K562 (cell line): ENCODE measurements around the gene CTSS. TPM values are rescaled to one million over a fixed set of nuclear protein-coding genes. Genes with fewer than 3 reads are reported as not detected.

Experiments
- ATAC-seq: fragments of 200-7000 bp; cut with Tn5 transposase; 3 replicates; pipeline ENCODE4 v1.9.1; 2020; ENCODE audit warnings: moderate library complexity
- BruUV-seq: library from RNA; stranded (reverse); fragments of 400-500 nt; replicated peaks from 2 replicates; lab custom pipeline; 2021; lab: Mats Ljungman, UMichigan
- CTCF ChIA-PET: fragments of 300-600 bp; formaldehyde crosslinking; extraction: SDS; loops from one replicate; lab custom pipeline; 2021; ENCODE audit warnings: low intra/inter-chr PET ratio; lab: Yijun Ruan, JAX
- POLR2A ChIA-PET: fragments of 300-600, 350-650 bp; sonication (Branson Sonifier 250); formaldehyde crosslinking; extraction: SDS; loops from one replicate; lab custom pipeline; 2021; ENCODE audit warnings: antibody characterized with exemption, inconsistent platforms; lab: Yijun Ruan, JAX
- DNase-seq, 4 experiments: peaks; one replicate each; pipeline versions ENCODE4 v3.0.0 to v3.0.0-alpha.2; 2011 to 2018; ENCODE audit warnings: low spot score in 3 of 4, mixed read lengths in 3 of 4; ENCODE audit errors: extremely low read depth in 1 of 4
- FAIRE-seq: peaks from 2 replicates; lab custom pipeline; 2011; peaks lifted over from hg19 to GRCh38; lab: Jason Lieb, UNC
- H2AFZ ChIP-seq: 2 replicates; pipeline ENCODE4 v1.6.0; 2011; ENCODE audit warnings: low read depth, low read length, control low read depth, inconsistent platforms
- H3K27ac ChIP-seq: fragments of 200-600 bp; 3 replicates; pipeline ENCODE4 v1.8.0; 2011; ENCODE audit warnings: low read depth, mild to moderate bottlenecking, control low read depth, inconsistent platforms, low read length, moderate library complexity, mixed read lengths; ENCODE audit errors: extremely low read depth
- H3K27me3 ChIP-seq, 2 experiments: fragments of 300-600 bp in 1 of 2; 2 replicates in 1 of 2; 3 replicates in 1 of 2; pipeline versions ENCODE4 v1.6.0 to v1.8.0; 2011; ENCODE audit warnings: inconsistent platforms in 2 of 2, low read length in 2 of 2, mild to moderate bottlenecking in 1 of 2, mixed read lengths in 1 of 2, moderate library complexity in 1 of 2; ENCODE audit not compliant: control insufficient read depth in 2 of 2, insufficient read depth in 2 of 2
- H3K36me3 ChIP-seq: fragments of 300-600 bp; 3 replicates; pipeline ENCODE4 v1.8.0; 2011; ENCODE audit warnings: mild to moderate bottlenecking, low read length, inconsistent platforms; ENCODE audit not compliant: control insufficient read depth, insufficient read depth
- H3K4me1 ChIP-seq, 2 experiments: fragments of 200-600 bp in 1 of 2; replicated peaks in 1 of 2; 2 replicates in 1 of 2; 3 replicates in 1 of 2; pipeline versions ENCODE4 v1.5.1 to v1.8.0; 2011; ENCODE audit warnings: inconsistent platforms in 2 of 2, low read length in 2 of 2, mild to moderate bottlenecking in 1 of 2, mixed read lengths in 1 of 2, moderate library complexity in 1 of 2; ENCODE audit not compliant: control insufficient read depth in 2 of 2, insufficient read depth in 2 of 2
- H3K4me2 ChIP-seq: 2 replicates; pipeline ENCODE4 v1.6.1; 2011; ENCODE audit warnings: low read length, control low read depth, inconsistent platforms, mixed read lengths; ENCODE audit not compliant: insufficient read depth
- H3K4me3 ChIP-seq: fragments of 200-600 bp; sonication (generic), shearing (Covaris generic); 2 replicates; pipeline ENCODE4 v1.5.1; 2016; ENCODE audit warnings: control low read depth, inconsistent platforms
- H3K79me2 ChIP-seq: fragments of 200-600 bp; 3 replicates; pipeline ENCODE4 v1.8.0; 2011; ENCODE audit warnings: low read length, inconsistent platforms; ENCODE audit not compliant: control insufficient read depth, insufficient read depth
- H3K9ac ChIP-seq, 2 experiments: 2 replicates each; pipeline versions ENCODE4 v1.6.0 to v1.6.1; 2011; ENCODE audit warnings: low read depth in 2 of 2, low read length in 2 of 2, control low read depth in 1 of 2, inconsistent platforms in 1 of 2, mild to moderate bottlenecking in 1 of 2, mixed read lengths in 1 of 2; ENCODE audit not compliant: insufficient read depth in 1 of 2
- H3K9me1 ChIP-seq: one replicate; pipeline ENCODE4 v1.6.0; 2011; ENCODE audit warnings: inconsistent platforms, mild to moderate bottlenecking, low read length, moderate library complexity; ENCODE audit not compliant: control insufficient read depth, insufficient read depth
- H3K9me3 ChIP-seq: replicated peaks from 2 replicates; pipeline ENCODE4 v1.5.1; 2011; ENCODE audit warnings: low read depth, low read length, inconsistent platforms; ENCODE audit not compliant: control insufficient read depth, insufficient read depth
- H4K20me1 ChIP-seq: replicated peaks from 2 replicates; pipeline ENCODE4 v1.6.1; 2011; ENCODE audit warnings: low read length, inconsistent platforms, mixed read lengths; ENCODE audit not compliant: control insufficient read depth, insufficient read depth
- ARNT ChIP-seq, 2 experiments: fragments of 450-650 bp; IDR thresholded peaks; 2 replicates each; pipeline ENCODE4 v1.6.1; 2016; ENCODE audit warnings: mild to moderate bottlenecking in 1 of 2
- ELK1 ChIP-seq: sonication (generic); formaldehyde crosslinking; IDR thresholded peaks from 2 replicates; pipeline ENCODE4 v1.8.1; 2022; ENCODE audit warnings: missing genetic modification reagents
- EP400 ChIP-seq: fragments of 450-650 bp; IDR thresholded peaks from 2 replicates; pipeline ENCODE4 v1.6.1; 2017; ENCODE audit warnings: antibody characterized with exemption, mild to moderate bottlenecking, moderate library complexity
- EZH2 ChIP-seq: IDR thresholded peaks from 2 replicates; pipeline ENCODE4 v1.6.1; 2012; ENCODE audit warnings: low read depth, mild to moderate bottlenecking, inconsistent platforms, low read length, borderline replicate concordance
- FIP1L1 ChIP-seq: fragments of 200-400 bp; formaldehyde crosslinking; IDR thresholded peaks from 2 replicates; pipeline ENCODE4 v1.6.1; 2018; ENCODE audit warnings: mild to moderate bottlenecking, low read depth, low read length; ENCODE audit not compliant: poor library complexity, severe bottlenecking
- GATA2 ChIP-seq: sonication (generic); formaldehyde crosslinking; IDR thresholded peaks from 2 replicates; pipeline ENCODE4 v1.4.0; 2020; ENCODE audit warnings: mild to moderate bottlenecking, missing genetic modification reagents
- ILF3 ChIP-seq: fragments of 450-650 bp; IDR thresholded peaks from 2 replicates; pipeline ENCODE4 v1.6.1; 2018; ENCODE audit warnings: antibody characterized with exemption, mild to moderate bottlenecking, moderate library complexity, borderline replicate concordance
- KAT8 ChIP-seq: fragments of 450-650 bp; IDR thresholded peaks from 2 replicates; pipeline ENCODE4 v1.6.1; 2016; ENCODE audit warnings: low read depth, mild to moderate bottlenecking
- KLF13 ChIP-seq: fragments of 450-650 bp; IDR thresholded peaks from 2 replicates; pipeline ENCODE4 v1.6.1; 2016; ENCODE audit warnings: missing genetic modification characterization, low read depth, mild to moderate bottlenecking, missing compliant biosample characterization, moderate library complexity, borderline replicate concordance
- MYC ChIP-seq, 2 experiments: fragments of 250-450 bp in 1 of 2; sonication (Bioruptor Pico) in 1 of 2; IDR thresholded peaks; 2 replicates each; pipeline versions ENCODE4 v1.5.1 to v1.6.1; 2012 to 2021; ENCODE audit warnings: low read depth in 2 of 2, borderline replicate concordance in 1 of 2, improper control_type of control experiment in 1 of 2, low read length in 1 of 2, mild to moderate bottlenecking in 1 of 2, moderate library complexity in 1 of 2
- NFYB ChIP-seq: IDR thresholded peaks from 2 replicates; pipeline ENCODE4 v1.6.1; 2011; ENCODE audit warnings: mild to moderate bottlenecking, moderate library complexity; ENCODE audit not compliant: insufficient read length; ENCODE audit errors: extremely low read depth
- POLR2B ChIP-seq: fragments of 450-650 bp; IDR thresholded peaks from 2 replicates; pipeline ENCODE4 v1.6.1; 2018; ENCODE audit warnings: low read depth; ENCODE audit not compliant: partially characterized antibody
- PTRF ChIP-seq: fragments of 450-650 bp; IDR thresholded peaks from 2 replicates; pipeline ENCODE4 v1.6.1; 2016; ENCODE audit warnings: mild to moderate bottlenecking, missing genetic modification characterization, missing compliant biosample characterization
- RBM25 ChIP-seq: fragments of 200-400 bp; formaldehyde crosslinking; IDR thresholded peaks from 2 replicates; pipeline ENCODE4 v1.6.1; 2018; ENCODE audit warnings: low read length, low read depth, moderate library complexity; ENCODE audit not compliant: severe bottlenecking
- SREBF2 ChIP-seq: sonication (generic); formaldehyde crosslinking; IDR thresholded peaks from 2 replicates; pipeline ENCODE4 v1.4.0; 2020; ENCODE audit warnings: mild to moderate bottlenecking, missing genetic modification reagents
- TBL1XR1 ChIP-seq, 2 experiments: IDR thresholded peaks; 2 replicates each; pipeline ENCODE4 v1.6.1; 2012; ENCODE audit warnings: improper control_type of control experiment in 2 of 2, low read length in 2 of 2, mild to moderate bottlenecking in 1 of 2
- ZNF561 ChIP-seq: fragments of 450-650 bp; formaldehyde crosslinking; conservative IDR thresholded peaks from 2 replicates; pipeline ENCODE4 v1.4.0; 2020; ENCODE audit warnings: mild to moderate bottlenecking, moderate library complexity
- ZNF780A ChIP-seq: fragments of 250-450 bp; sonication (Bioruptor Pico); IDR thresholded peaks from 2 replicates; pipeline ENCODE4 v1.5.0; 2021; ENCODE audit warnings: mild to moderate bottlenecking
- WGBS: fragments of 100-300 bp; shearing (Covaris generic); methylation state at CpG from one replicate; pipeline ENCODE4 v1.1.6; 2016; ENCODE audit warnings: low coverage, mixed read lengths; ENCODE audit not compliant: insufficient coverage; ENCODE audit errors: missing lambda C conversion rate; 5-methylcytosine and 5-hydroxymethylcytosine counted together
- in situ Hi-C: fragments of 300-500 bp; cut with MboI; formaldehyde crosslinking; loops from 4 replicates; pipeline ENCODE4 v1.15.0; 2018; ENCODE audit warnings: inconsistent platforms, mixed read lengths
- intact Hi-C: fragments of 100-400 bp; cut with micrococcal nuclease; formaldehyde crosslinking; loops from 2 replicates; pipeline ENCODE4 v1.14.2; 2022
- polyA plus RNA-seq, 8 experiments: library from polyadenylated mRNA; depleted of rRNA in 4 of 8; stranded (reverse) in 5 of 8; unstranded in 3 of 8; fragments of >200 nt; fragmentation: Nextera tagmentation in 2 of 8; fragmentation: Illumina TruSeq in 1 of 8; extraction: Ambion mirVana in 2 of 8; extraction: Trizol in 1 of 8; gene quantifications; 2 replicates each; pipeline versions ENCODE4 v1.2.1 to v1.2.3, GENCODE V29; 2011 to 2014; ENCODE audit warnings: inconsistent platforms in 1 of 8, missing spikeins in 1 of 8
- total RNA-seq, 7 experiments: library from RNA; depleted of rRNA in 6 of 7; stranded (reverse); fragments of >200 nt in 6 of 7; fragmentation: Illumina TruSeq in 2 of 7; extraction: Trizol in 2 of 7; gene quantifications; 2 replicates each; pipeline versions ENCODE4 v1.2.1 to v1.2.3, GENCODE V29; 2011 to 2021; ENCODE audit warnings: low replicate concordance in 1 of 7
- TF ChIP-seq, protein P1 (sequence below): sonication (generic); formaldehyde crosslinking; IDR thresholded peaks from 2 replicates; pipeline ENCODE4 v1.8.0; 2022; ENCODE audit warnings: mild to moderate bottlenecking, missing genetic modification reagents

Gene CTSS
- total and polyA plus RNA-seq, 9 of the 15 experiments (the other 6 are each of a cell fraction or from before 2014, with no cell fraction given): 8.6 to 24.9 (median 10.3) TPM

- TF ChIP-seq ZNF780A (CRISPR knock-in tag): no peak
- TF ChIP-seq GATA2 (CRISPR knock-in tag): no peak
- no peak for TF ChIP-seq POLR2B
Measured at GRCh38 chr1:150753416-150753815, 12.2 kb downstream of the CTSS start (continued).

DNA sequence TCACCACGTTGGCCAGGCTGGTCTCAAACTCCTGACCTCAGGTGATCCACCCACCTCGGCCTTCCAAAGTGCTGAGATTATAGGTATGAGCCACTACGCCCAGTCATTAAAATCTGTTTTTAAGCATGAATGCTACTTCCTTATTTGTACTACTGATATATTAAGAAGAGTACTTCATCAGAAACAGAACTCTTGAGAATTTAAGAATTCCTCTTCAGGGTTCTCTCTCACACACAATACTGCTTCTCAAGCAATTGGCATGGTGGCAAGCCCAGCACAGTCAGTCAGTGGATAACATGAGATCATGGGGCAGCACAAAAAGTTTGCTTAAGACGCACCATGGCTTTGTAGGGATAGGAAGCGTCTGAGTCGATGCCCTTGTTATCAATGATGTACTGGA, 14.1 kb downstream of the CTSS start:
- CTCF ChIA-PET: no interaction called here
- no peaks in the 10 kb centered on the region for H3K27me3 ChIP-seq
- POLR2A ChIA-PET: interaction anchor here (0.9 to 1.9 kb wide), 3 partner anchors 9 to 38 kb away, joined by 3 to 5 read pairs (median 4); no protein-coding TSS in a partner anchor
- intact Hi-C loops (no loop called here), in situ Hi-C loops (no loop called here)
- BruUV-seq: no TSS peak
- no peaks in the 10 kb centered on the region for H3K36me3 ChIP-seq
- no peak overlapping the region for H3K9ac ChIP-seq
- no peaks in the 10 kb centered on the region for H3K9me1 ChIP-seq
- FAIRE-seq (no peak), DNase-seq (no peak), ATAC-seq (no peak)
- WGBS: 79% methylated on average over 5 of the region's 6 CpGs
- TF ChIP-seq SREBF2: no peak
- TF ChIP-seq EZH2: no peak
- no peak for TF ChIP-seq KAT8
- TF ChIP-seq EP400: no peak
- TF ChIP-seq, protein P1, sequence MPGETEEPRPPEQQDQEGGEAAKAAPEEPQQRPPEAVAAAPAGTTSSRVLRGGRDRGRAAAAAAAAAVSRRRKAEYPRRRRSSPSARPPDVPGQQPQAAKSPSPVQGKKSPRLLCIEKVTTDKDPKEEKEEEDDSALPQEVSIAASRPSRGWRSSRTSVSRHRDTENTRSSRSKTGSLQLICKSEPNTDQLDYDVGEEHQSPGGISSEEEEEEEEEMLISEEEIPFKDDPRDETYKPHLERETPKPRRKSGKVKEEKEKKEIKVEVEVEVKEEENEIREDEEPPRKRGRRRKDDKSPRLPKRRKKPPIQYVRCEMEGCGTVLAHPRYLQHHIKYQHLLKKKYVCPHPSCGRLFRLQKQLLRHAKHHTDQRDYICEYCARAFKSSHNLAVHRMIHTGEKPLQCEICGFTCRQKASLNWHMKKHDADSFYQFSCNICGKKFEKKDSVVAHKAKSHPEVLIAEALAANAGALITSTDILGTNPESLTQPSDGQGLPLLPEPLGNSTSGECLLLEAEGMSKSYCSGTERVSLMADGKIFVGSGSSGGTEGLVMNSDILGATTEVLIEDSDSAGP (CRISPR knock-in tag): no peak
- no peak for TF ChIP-seq MYC (IDR thresholded peaks at IDR 0.05; ENCODE audit: low read depth, low read length)
- no peak for TF ChIP-seq MYC (CRISPR knock-in tag; IDR thresholded peaks at IDR 0.05; ENCODE audit: borderline replicate concordance, low read depth)
- TF ChIP-seq ILF3: no peak
- no peak for TF ChIP-seq NFYB
- no peak for TF ChIP-seq ARNT (IDR thresholded peaks at IDR 0.05)
- no peak for TF ChIP-seq TBL1XR1 (IDR thresholded peaks at IDR 0.05; ENCODE audit: low read length in 2 of 2)
- TF ChIP-seq FIP1L1: no peak
- TF ChIP-seq RBM25: no peak
- TF ChIP-seq ZNF561: no peak
- no peak for TF ChIP-seq KLF13 (tag)
- no peak for TF ChIP-seq ELK1 (CRISPR knock-in tag)
- no peak for TF ChIP-seq PTRF (tag)
- no peaks in the 10 kb centered on the region for H3K9me3 ChIP-seq
- H3K4me1 ChIP-seq: peaks cover 0 to 15% of the 10 kb centered on the region in 2 experiments; a peak in 2 of 5 replicates
- H2AFZ ChIP-seq: no peak overlapping the region
- H3K4me3 ChIP-seq: no peak overlapping the region
- no peak overlapping the region for H3K4me2 ChIP-seq
- H4K20me1 ChIP-seq: no peaks in the 10 kb centered on the region
- H3K27ac ChIP-seq: no peak overlapping the region
- H3K79me2 ChIP-seq: no peaks in the 10 kb centered on the region
